H1 (cell line): ENCODE measurements around the gene NME7. TPM values are rescaled to one million over a fixed set of nuclear protein-coding genes. Genes with fewer than 3 reads are reported as not detected.

ENCODE experiments used
- EZH2 ChIP-seq: fragments of 200-600 bp; sonication (generic); IDR thresholded peaks from 2 replicates; pipeline ENCODE4 v1.7.1; 2012; ENCODE audit warnings: low read depth, mild to moderate bottlenecking, moderate library complexity, low read length, inconsistent platforms; ENCODE audit not compliant: severe bottlenecking
- FOSL1 ChIP-seq: IDR thresholded peaks from 2 replicates; pipeline ENCODE4 v1.6.1; 2011; ENCODE audit warnings: mild to moderate bottlenecking, low read depth, low read length, moderate library complexity; ENCODE audit not compliant: insufficient read depth
- RAD21 ChIP-seq, 2 experiments: IDR thresholded peaks in 1 of 2; conservative IDR thresholded peaks in 1 of 2; 2 replicates each; pipeline ENCODE4 v1.6.1; 2011; ENCODE audit warnings: low read depth in 2 of 2, low read length in 2 of 2, improper control_type of control experiment in 1 of 2, inconsistent platforms in 1 of 2, mild to moderate bottlenecking in 1 of 2, moderate library complexity in 1 of 2
- RBBP5 ChIP-seq: IDR thresholded peaks from 2 replicates; pipeline ENCODE4 v1.7.1; 2012; ENCODE audit warnings: low read depth, mild to moderate bottlenecking, inconsistent platforms, low read length, moderate library complexity, borderline replicate concordance
- SAP30 ChIP-seq: fragments of 300-600 bp; sonication (generic); IDR thresholded peaks from 2 replicates; pipeline ENCODE4 v1.7.1; 2012; ENCODE audit warnings: low read length, moderate library complexity, mild to moderate bottlenecking, inconsistent platforms; ENCODE audit not compliant: insufficient read depth, insufficient replicate concordance
- SP1 ChIP-seq: IDR thresholded peaks from 2 replicates; pipeline ENCODE4 v1.6.1; 2011; ENCODE audit warnings: low read depth, low read length
- polyA plus RNA-seq, 7 experiments: library from polyadenylated mRNA; depleted of rRNA in 3 of 7; stranded (reverse) in 5 of 7; unstranded in 2 of 7; fragments of >200 nt in 5 of 7; fragments of 200-250 nt in 2 of 7; gene quantifications; 1 replicate in 5 of 7; 2 replicates in 1 of 7; 4 replicates in 1 of 7; pipeline versions ENCODE4 v1.2.1 to v1.2.3, GENCODE V29; 2011 to 2013; ENCODE audit warnings: missing spikeins in 2 of 7, mixed read lengths in 2 of 7
- total RNA-seq: library from RNA; stranded (reverse); fragmentation: NEBNext Ultra II Directional; extraction: Animal tissue kit (Norgen Biotek cat#: 25700); gene quantifications from 2 replicates; pipeline ENCODE4 v1.2.1, GENCODE V29; 2021
- TF ChIP-seq, protein P1 (sequence below): fragments of 300-600 bp; sonication (generic); IDR thresholded peaks from 2 replicates; pipeline ENCODE4 v1.7.1; 2012; ENCODE audit warnings: low read length, moderate library complexity, mild to moderate bottlenecking, inconsistent platforms; ENCODE audit not compliant: insufficient replicate concordance
- TF ChIP-seq, protein P2 (sequence below): IDR thresholded peaks from 2 replicates; pipeline ENCODE4 v1.6.1; 2012; ENCODE audit warnings: inconsistent platforms

The NME7 gene
- total and polyA plus RNA-seq, 2 of the 8 experiments (the other 6 are each of a cell fraction or from before 2014, with no cell fraction given), result 11.6 to 28.5 TPM

DNA sequence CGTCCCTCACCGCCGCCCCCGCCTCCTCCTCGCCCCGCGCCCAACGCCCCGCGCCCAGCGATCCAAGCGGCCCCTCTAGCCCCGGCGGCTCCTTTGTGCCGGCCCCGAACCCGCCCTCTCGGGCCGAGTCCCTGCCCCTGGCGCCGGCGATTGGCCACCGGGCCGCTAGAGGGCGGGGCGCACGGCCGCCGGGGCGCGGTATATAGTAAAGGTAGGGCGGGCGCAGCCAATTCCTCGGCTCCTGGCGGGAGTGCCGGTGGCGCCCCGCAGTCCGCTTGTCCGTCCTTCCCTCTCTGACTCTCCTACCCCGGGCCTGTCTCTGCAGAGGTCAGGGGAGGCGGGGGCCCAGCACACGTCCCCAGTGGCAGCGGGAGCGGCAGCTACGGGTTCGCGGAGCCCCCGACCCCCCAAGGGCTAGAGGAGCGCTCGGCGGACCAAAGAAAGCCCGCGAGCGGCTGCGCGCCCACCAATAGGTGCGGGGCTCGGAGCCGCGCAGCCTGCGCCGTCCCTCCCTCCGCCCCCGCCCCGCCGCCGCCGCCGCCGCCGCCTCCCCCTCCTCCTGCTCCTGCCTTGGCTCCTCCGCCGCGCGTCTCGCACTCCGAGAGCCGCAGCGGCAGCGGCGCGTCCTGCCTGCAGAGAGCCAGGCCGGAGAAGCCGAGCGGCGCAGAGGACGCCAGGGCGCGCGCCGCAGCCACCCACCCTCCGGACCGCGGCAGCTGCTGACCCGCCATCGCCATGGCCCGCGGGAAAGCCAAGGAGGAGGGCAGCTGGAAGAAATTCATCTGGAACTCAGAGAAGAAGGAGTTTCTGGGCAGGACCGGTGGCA, 261.3 kb downstream of the NME7 start, which contains the start of gene ATP1B1 (continued):
- TF ChIP-seq EZH2, result no peak
- TF ChIP-seq RAD21 (IDR thresholded peaks at IDR 0.05 in 1 of 2, conservative IDR thresholded peaks at IDR 0.05 in 1 of 2; ENCODE audit: low read depth in 2 of 2, low read length in 2 of 2), result no peak; a peak in 1 of 4 replicates
- no peak; the same call in 1 of the 2 replicates for TF ChIP-seq RBBP5
- TF ChIP-seq FOSL1, result no peak
- TF ChIP-seq, protein P1, sequence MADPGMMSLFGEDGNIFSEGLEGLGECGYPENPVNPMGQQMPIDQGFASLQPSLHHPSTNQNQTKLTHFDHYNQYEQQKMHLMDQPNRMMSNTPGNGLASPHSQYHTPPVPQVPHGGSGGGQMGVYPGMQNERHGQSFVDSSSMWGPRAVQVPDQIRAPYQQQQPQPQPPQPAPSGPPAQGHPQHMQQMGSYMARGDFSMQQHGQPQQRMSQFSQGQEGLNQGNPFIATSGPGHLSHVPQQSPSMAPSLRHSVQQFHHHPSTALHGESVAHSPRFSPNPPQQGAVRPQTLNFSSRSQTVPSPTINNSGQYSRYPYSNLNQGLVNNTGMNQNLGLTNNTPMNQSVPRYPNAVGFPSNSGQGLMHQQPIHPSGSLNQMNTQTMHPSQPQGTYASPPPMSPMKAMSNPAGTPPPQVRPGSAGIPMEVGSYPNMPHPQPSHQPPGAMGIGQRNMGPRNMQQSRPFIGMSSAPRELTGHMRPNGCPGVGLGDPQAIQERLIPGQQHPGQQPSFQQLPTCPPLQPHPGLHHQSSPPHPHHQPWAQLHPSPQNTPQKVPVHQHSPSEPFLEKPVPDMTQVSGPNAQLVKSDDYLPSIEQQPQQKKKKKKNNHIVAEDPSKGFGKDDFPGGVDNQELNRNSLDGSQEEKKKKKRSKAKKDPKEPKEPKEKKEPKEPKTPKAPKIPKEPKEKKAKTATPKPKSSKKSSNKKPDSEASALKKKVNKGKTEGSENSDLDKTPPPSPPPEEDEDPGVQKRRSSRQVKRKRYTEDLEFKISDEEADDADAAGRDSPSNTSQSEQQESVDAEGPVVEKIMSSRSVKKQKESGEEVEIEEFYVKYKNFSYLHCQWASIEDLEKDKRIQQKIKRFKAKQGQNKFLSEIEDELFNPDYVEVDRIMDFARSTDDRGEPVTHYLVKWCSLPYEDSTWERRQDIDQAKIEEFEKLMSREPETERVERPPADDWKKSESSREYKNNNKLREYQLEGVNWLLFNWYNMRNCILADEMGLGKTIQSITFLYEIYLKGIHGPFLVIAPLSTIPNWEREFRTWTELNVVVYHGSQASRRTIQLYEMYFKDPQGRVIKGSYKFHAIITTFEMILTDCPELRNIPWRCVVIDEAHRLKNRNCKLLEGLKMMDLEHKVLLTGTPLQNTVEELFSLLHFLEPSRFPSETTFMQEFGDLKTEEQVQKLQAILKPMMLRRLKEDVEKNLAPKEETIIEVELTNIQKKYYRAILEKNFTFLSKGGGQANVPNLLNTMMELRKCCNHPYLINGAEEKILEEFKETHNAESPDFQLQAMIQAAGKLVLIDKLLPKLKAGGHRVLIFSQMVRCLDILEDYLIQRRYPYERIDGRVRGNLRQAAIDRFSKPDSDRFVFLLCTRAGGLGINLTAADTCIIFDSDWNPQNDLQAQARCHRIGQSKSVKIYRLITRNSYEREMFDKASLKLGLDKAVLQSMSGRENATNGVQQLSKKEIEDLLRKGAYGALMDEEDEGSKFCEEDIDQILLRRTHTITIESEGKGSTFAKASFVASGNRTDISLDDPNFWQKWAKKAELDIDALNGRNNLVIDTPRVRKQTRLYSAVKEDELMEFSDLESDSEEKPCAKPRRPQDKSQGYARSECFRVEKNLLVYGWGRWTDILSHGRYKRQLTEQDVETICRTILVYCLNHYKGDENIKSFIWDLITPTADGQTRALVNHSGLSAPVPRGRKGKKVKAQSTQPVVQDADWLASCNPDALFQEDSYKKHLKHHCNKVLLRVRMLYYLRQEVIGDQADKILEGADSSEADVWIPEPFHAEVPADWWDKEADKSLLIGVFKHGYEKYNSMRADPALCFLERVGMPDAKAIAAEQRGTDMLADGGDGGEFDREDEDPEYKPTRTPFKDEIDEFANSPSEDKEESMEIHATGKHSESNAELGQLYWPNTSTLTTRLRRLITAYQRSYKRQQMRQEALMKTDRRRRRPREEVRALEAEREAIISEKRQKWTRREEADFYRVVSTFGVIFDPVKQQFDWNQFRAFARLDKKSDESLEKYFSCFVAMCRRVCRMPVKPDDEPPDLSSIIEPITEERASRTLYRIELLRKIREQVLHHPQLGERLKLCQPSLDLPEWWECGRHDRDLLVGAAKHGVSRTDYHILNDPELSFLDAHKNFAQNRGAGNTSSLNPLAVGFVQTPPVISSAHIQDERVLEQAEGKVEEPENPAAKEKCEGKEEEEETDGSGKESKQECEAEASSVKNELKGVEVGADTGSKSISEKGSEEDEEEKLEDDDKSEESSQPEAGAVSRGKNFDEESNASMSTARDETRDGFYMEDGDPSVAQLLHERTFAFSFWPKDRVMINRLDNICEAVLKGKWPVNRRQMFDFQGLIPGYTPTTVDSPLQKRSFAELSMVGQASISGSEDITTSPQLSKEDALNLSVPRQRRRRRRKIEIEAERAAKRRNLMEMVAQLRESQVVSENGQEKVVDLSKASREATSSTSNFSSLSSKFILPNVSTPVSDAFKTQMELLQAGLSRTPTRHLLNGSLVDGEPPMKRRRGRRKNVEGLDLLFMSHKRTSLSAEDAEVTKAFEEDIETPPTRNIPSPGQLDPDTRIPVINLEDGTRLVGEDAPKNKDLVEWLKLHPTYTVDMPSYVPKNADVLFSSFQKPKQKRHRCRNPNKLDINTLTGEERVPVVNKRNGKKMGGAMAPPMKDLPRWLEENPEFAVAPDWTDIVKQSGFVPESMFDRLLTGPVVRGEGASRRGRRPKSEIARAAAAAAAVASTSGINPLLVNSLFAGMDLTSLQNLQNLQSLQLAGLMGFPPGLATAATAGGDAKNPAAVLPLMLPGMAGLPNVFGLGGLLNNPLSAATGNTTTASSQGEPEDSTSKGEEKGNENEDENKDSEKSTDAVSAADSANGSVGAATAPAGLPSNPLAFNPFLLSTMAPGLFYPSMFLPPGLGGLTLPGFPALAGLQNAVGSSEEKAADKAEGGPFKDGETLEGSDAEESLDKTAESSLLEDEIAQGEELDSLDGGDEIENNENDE, result no peak
- no peak for TF ChIP-seq SAP30
- TF ChIP-seq, protein P2, sequence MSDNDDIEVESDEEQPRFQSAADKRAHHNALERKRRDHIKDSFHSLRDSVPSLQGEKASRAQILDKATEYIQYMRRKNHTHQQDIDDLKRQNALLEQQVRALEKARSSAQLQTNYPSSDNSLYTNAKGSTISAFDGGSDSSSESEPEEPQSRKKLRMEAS, result no peak
- 0 out of 2 replicates have a peak, but pooled peaks have one; percentile 10 for TF ChIP-seq SP1
